Endodermal cell (in vitro differentiated cells): ENCODE data around the gene TMEM207. TPM values are rescaled to one million over a fixed set of nuclear protein-coding genes. Genes with fewer than 3 reads are reported as not detected.

Experiments used
- DNase-seq: peaks from one replicate; pipeline ENCODE4 v3.0.0-alpha.2; 2017
- H3K27ac ChIP-seq: 2 replicates; pipeline ENCODE4 v1.5.1; 2013; ENCODE audit warnings: mild to moderate bottlenecking, low read depth, low read length, moderate library complexity
- H3K27me3 ChIP-seq: 2 replicates; pipeline ENCODE4 v1.6.1; 2013; ENCODE audit warnings: mild to moderate bottlenecking, low read length, moderate library complexity; ENCODE audit not compliant: insufficient read depth, control insufficient read depth, poor library complexity, severe bottlenecking
- H3K36me3 ChIP-seq: 2 replicates; pipeline ENCODE4 v1.7.0; 2013; ENCODE audit warnings: mild to moderate bottlenecking, low read length, moderate library complexity; ENCODE audit not compliant: control insufficient read depth, insufficient read depth
- H3K4me1 ChIP-seq: one replicate; pipeline ENCODE4 v1.7.0; 2013; ENCODE audit warnings: low read length; ENCODE audit not compliant: control insufficient read depth, insufficient read depth
- H3K4me3 ChIP-seq: 2 replicates; pipeline ENCODE4 v1.5.1; 2013; ENCODE audit warnings: mild to moderate bottlenecking, low read length, moderate library complexity
- H3K9ac ChIP-seq: 2 replicates; pipeline ENCODE4 v1.6.1; 2013; ENCODE audit warnings: mild to moderate bottlenecking, low read length, moderate library complexity; ENCODE audit not compliant: poor library complexity, severe bottlenecking; ENCODE audit errors: extremely low read depth
- H3K9me3 ChIP-seq: 2 replicates; pipeline ENCODE4 v1.6.1; 2013; ENCODE audit warnings: mild to moderate bottlenecking, low read length, moderate library complexity; ENCODE audit not compliant: control insufficient read depth
- H3K27ac Mint-ChIP-seq: 2 replicates; pipeline ENCODE4 v1.8.0; 2020; ENCODE audit warnings: mixed read lengths
- H3K27me3 Mint-ChIP-seq: 2 replicates; pipeline ENCODE4 v1.8.0; 2021; ENCODE audit warnings: mild to moderate bottlenecking, mixed read lengths; ENCODE audit not compliant: insufficient read depth
- H3K36me3 Mint-ChIP-seq: 2 replicates; pipeline ENCODE4 v1.8.0; 2020; ENCODE audit warnings: low read depth, mixed read lengths
- H3K4me1 Mint-ChIP-seq: 2 replicates; pipeline ENCODE4 v1.8.0; 2020; ENCODE audit warnings: mixed read lengths
- H3K4me3 Mint-ChIP-seq: 2 replicates; pipeline ENCODE4 v1.8.0; 2020; ENCODE audit warnings: mild to moderate bottlenecking, moderate library complexity, mixed read lengths
- H3K9me3 Mint-ChIP-seq: 2 replicates; pipeline ENCODE4 v1.8.0; 2020; ENCODE audit warnings: mild to moderate bottlenecking, mixed read lengths
- CTCF ChIP-seq: fragments of 200-600 bp; sonication (generic); conservative IDR thresholded peaks from 2 replicates; pipeline ENCODE4 v1.5.0; 2021; ENCODE audit warnings: antibody characterized with exemption, mild to moderate bottlenecking
- WGBS, 2 experiments: methylation state at CpG; one replicate each; pipeline versions ENCODE4 v1.1.5 to v1.1.7; 2013; ENCODE audit warnings: missing lambda C conversion rate in 2 of 2, mixed read lengths in 1 of 2; ENCODE audit not compliant: insufficient coverage in 1 of 2, insufficient read length in 1 of 2; 5-methylcytosine and 5-hydroxymethylcytosine counted together
- total RNA-seq, 2 donors: library from RNA; stranded (reverse); fragmentation: NEBNext Ultra II Directional in 1 of 2; extraction: Animal tissue kit (Norgen Biotek cat#: 25700) in 1 of 2; gene quantifications; 2 replicates in 1 of 2; 3 replicates in 1 of 2; pipeline ENCODE4 v1.2.1, GENCODE V29; 2021

The TMEM207 gene
- total RNA-seq, 2 donors from 2014 or later, result not detected

- TF ChIP-seq CTCF, result no peak
- no peak overlapping the region for H3K9ac ChIP-seq
- Mint-ChIP-seq H3K9me3 (peaks cover 12% of the 10 kb centered on the region), H3K4me3 (no peak overlapping the region), H3K27ac (no peak overlapping the region), H3K27me3 (no peaks in the 10 kb centered on the region), H3K4me1 (peaks cover 12% of the 10 kb centered on the region), H3K36me3 (no peaks in the 10 kb centered on the region)
- no peaks in the 10 kb centered on the region for H3K36me3 ChIP-seq
- peaks cover 12% of the 10 kb centered on the region for H3K9me3 ChIP-seq
- no peaks in the 10 kb centered on the region for H3K27me3 ChIP-seq
- H3K27ac ChIP-seq, result no peak overlapping the region
- DNase-seq, result no peak
- peaks cover 3% of the 10 kb centered on the region for H3K4me1 ChIP-seq
- 94 to 98% methylated on average over 4 of the region's 4 CpGs for WGBS, 2 experiments
- H3K4me3 ChIP-seq, result no peak overlapping the region
Measured at GRCh38 chr3:190433626-190434025, 16.1 kb downstream of the TMEM207 start.

DNA sequence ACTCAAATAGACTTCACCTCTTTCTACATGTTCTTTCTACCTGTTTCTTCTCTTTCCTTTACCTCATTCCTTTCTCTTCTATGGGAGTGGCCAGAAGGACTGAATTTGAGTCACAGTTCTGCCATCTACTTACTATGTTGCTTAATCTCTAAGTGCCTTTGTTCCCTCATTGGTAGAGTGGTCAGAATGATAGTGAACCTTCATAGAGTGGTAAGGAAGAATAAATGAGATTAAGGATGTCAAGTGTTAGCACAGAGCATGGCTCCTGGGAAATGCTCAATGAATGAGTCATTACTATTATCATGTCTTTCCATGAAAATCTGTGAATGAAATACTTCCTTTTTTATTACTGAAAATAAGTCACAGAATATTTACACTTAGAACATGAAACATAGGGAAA, 17.5 kb downstream of the TMEM207 start:
- Mint-ChIP-seq H3K4me3 (no peak overlapping the region), H3K4me1 (peaks cover 12% of the 10 kb centered on the region), H3K27ac (no peak overlapping the region), H3K36me3 (no peaks in the 10 kb centered on the region), H3K9me3 (peaks cover 11% of the 10 kb centered on the region), H3K27me3 (no peaks in the 10 kb centered on the region)
- Histone ChIP-seq H3K4me3 (peak overlapping the region; percentile 6), H3K27ac (no peak overlapping the region), H3K4me1 (peaks cover 3% of the 10 kb centered on the region), H3K9ac (no peak overlapping the region), H3K36me3 (no peaks in the 10 kb centered on the region), H3K9me3 (peaks cover 12% of the 10 kb centered on the region), H3K27me3 (no peaks in the 10 kb centered on the region)
- no peak for DNase-seq
- no peak for TF ChIP-seq CTCF

DNA sequence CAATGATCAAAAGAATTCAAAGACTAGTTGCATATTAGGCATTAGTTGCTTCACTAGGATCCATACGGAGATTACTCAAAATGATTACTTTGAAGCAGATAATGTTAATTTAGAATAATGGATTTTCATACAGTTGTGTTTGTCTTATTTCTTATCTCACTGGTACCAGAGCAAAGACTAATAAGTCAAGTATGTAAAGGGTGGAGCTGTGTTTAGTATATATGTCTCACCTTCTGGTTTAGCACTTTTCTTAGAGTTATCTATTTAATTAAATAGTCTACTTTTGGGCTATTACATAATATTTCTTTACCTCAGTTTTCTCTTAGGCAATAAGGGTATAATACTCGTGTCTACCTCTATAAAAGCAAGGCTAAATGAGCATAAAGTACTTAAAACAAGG, 18.8 kb downstream of the TMEM207 start:
- Mint-ChIP-seq H3K27ac (no peak overlapping the region), H3K9me3 (peaks cover 9% of the 10 kb centered on the region)
- whole genome bisulfite sequencing, 2 experiments, result 89 to 100% methylated on average over 1 to 2 of the region's 2 CpGs

More for the DNA sequence above, 18.8 kb downstream of the TMEM207 start:
- peaks cover 12% of the 10 kb centered on the region for H3K9me3 ChIP-seq
- H3K27me3 Mint-ChIP-seq, result no peaks in the 10 kb centered on the region
- no peaks in the 10 kb centered on the region for H3K27me3 ChIP-seq
- peaks cover 12% of the 10 kb centered on the region for H3K4me1 Mint-ChIP-seq
- no peak overlapping the region for H3K9ac ChIP-seq
- no peak for TF ChIP-seq CTCF
- no peaks in the 10 kb centered on the region for H3K36me3 ChIP-seq
- peaks cover 3% of the 10 kb centered on the region for H3K4me1 ChIP-seq
- no peak overlapping the region for H3K4me3 ChIP-seq
- no peak overlapping the region for H3K4me3 Mint-ChIP-seq
- DNase-seq, result no peak
- H3K36me3 Mint-ChIP-seq, result no peaks in the 10 kb centered on the region
- H3K27ac ChIP-seq, result no peak overlapping the region
